ENCODE data around the gene TNS1.

TNS1 gene

DNA sequence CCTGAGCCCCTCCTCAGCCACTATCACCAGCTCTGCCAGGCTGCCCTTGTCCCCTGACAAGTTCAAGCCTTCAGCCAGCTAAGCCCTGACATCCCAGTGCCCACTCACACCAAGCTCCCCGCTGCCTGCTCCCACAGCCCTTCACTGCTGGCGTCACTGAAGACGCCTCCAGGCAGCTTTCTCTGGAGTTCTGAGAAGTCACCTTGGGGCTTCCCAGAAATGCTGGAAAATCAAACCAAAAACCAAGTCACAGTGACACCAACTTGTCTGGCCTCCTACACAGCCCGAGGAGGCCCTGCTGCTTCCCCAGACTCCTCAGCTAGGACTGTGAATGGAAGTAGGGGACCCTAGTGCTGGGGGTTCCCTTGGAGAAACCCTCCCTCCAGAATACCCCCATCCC lies 2.2 kb upstream of the TNS1 start:
- H3K36me3 Mint-ChIP-seq (ENCODE audit: low read depth): no peaks in the 10 kb centered on the region
- peaks cover 21% of the 10 kb centered on the region for H3K27me3 Mint-ChIP-seq
- no peaks in the 10 kb centered on the region for H3K9me3 Mint-ChIP-seq
- H3K4me1 Mint-ChIP-seq (ENCODE audit: low read depth): peaks cover 59% of the 10 kb centered on the region
- intact Hi-C loops (cut with micrococcal nuclease): no loop called here
- peak overlapping the region; percentile 53 for H3K27ac Mint-ChIP-seq
- no peak overlapping the region for H3K4me3 Mint-ChIP-seq

DNA sequence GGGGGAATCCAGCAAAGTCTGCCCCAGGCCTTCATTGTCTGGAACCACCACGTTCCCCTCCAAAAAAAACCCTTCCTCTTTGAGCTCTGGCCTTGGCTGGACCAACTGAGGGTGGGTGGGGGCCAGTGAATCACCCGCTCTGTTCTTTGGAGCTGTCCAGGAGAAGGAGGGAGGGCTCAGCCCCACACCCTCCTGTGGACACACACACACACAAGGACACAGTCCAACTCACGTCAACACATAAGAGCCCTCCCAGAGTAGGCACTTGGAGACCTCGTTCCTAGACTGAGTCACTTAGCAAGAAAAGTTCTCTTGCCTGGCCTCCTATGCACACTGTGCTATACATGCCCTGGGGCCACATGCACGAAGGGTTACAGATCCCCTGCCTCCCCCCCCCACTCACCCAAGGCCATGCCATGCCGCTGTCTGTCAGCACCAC lies 1.2 kb upstream of the TNS1 start:
- Mint-ChIP-seq H3K27me3 (peaks cover 11% of the 10 kb centered on the region), H3K36me3 (ENCODE audit: low read depth) (no peaks in the 10 kb centered on the region), H3K4me3 (no peak overlapping the region), H3K27ac (peak overlapping the region; percentile 47), H3K4me1 (ENCODE audit: low read depth) (peaks cover 62% of the 10 kb centered on the region), H3K9me3 (no peaks in the 10 kb centered on the region)
- intact Hi-C loops (cut with micrococcal nuclease): no loop called here

GRCh38 chr2:218003281-218003944 lies 618 bp upstream of the TNS1 start:
- peaks cover 65% of the 10 kb centered on the region for H3K4me1 Mint-ChIP-seq (ENCODE audit: low read depth)
- intact Hi-C loops (cut with micrococcal nuclease): no loop called here
- H3K4me3 Mint-ChIP-seq: no peak overlapping the region

DNA sequence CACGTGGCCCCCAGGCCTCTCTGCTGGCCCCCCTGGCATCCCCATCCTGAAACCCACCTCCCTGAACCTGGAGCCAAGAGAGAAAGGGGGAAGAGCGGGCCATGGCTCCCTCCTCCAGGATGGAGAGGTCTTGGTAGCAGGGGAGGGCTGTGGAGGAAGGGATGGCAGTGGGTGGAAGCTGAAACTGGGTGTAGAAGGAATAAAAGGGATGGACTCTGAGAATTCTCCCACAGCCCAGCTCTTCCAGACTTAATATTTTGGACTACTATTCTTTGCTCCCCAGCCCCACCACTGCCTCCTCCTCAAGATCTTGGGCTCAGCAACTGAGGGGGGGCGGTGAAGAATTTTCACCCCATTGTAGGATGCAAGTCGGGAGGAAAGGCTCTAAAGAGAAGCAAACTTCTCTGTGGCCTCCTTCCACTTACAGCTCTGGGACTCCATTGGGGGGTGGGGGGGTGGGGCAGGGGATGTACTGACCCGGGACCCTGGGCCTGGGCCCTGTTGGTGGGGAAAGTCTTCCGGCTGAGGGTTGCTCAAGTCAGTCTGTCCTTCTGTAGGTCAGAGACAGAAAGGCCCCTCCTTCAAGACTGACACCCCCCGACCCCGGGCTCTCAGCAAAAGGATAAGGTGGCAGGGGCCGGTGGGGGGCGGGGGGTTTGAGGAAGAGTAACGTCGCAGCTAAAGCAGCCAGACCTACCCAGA lies 501 bp downstream of the TNS1 start:
- Mint-ChIP-seq H3K4me3 (no peak overlapping the region), H3K4me1 (ENCODE audit: low read depth) (peaks cover 67% of the 10 kb centered on the region), H3K27me3 (peaks cover 3% of the 10 kb centered on the region), H3K27ac (no peak overlapping the region), H3K36me3 (ENCODE audit: low read depth) (no peaks in the 10 kb centered on the region), H3K9me3 (no peaks in the 10 kb centered on the region)
- intact Hi-C loops (cut with micrococcal nuclease): no loop called here

More at GRCh38 chr2:218003281-218003944, 618 bp upstream of the TNS1 start:
- Mint-ChIP-seq H3K27ac (peak overlapping the region; percentile 47), H3K9me3 (no peaks in the 10 kb centered on the region), H3K36me3 (ENCODE audit: low read depth) (no peaks in the 10 kb centered on the region), H3K27me3 (peaks cover 8% of the 10 kb centered on the region)

- intact Hi-C loops (cut with micrococcal nuclease): no loop called here
- Mint-ChIP-seq H3K27me3 (peaks cover 3% of the 10 kb centered on the region), H3K27ac (no peak overlapping the region), H3K4me3 (no peak overlapping the region), H3K9me3 (no peaks in the 10 kb centered on the region), H3K4me1 (ENCODE audit: low read depth) (peaks cover 74% of the 10 kb centered on the region), H3K36me3 (ENCODE audit: low read depth) (no peaks in the 10 kb centered on the region)
These were observed 1.2 kb downstream of the TNS1 start for GRCh38 chr2:218001629-218002028.

- no peaks in the 10 kb centered on the region for H3K36me3 Mint-ChIP-seq (ENCODE audit: low read depth)
- H3K27me3 Mint-ChIP-seq: peaks cover 3% of the 10 kb centered on the region
- intact Hi-C loops (cut with micrococcal nuclease): no loop called here
- peaks cover 75% of the 10 kb centered on the region for H3K4me1 Mint-ChIP-seq (ENCODE audit: low read depth)
- no peaks in the 10 kb centered on the region for H3K9me3 Mint-ChIP-seq
- H3K4me3 Mint-ChIP-seq: no peak overlapping the region
- H3K27ac Mint-ChIP-seq: no peak overlapping the region
These were observed 2.7 kb downstream of the TNS1 start for GRCh38 chr2:218000136-218000535.

DNA sequence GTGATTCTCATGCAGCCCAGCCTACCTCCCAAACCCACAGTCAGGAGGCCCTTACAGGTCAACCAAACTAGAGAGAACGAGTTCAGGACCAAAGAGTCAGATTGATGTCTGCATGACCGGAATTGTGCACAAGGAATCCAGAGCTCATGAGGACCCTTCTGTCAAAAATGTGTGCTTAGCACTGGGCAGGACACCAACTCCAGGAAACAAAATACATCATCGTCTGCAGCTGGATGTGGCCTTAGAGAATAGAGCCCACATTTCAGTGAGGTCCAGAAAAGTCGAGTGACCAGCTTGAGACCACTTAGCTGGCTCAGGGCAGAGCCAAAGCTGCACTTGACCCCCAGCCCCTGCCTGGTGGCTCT lies 3.2 kb downstream of the TNS1 start:
- H3K27me3 Mint-ChIP-seq: peaks cover 3% of the 10 kb centered on the region
- H3K4me3 Mint-ChIP-seq: no peak overlapping the region
- no peak overlapping the region for H3K27ac Mint-ChIP-seq
- peaks cover 74% of the 10 kb centered on the region for H3K4me1 Mint-ChIP-seq (ENCODE audit: low read depth)
- no peaks in the 10 kb centered on the region for H3K36me3 Mint-ChIP-seq (ENCODE audit: low read depth)
- no peaks in the 10 kb centered on the region for H3K9me3 Mint-ChIP-seq
- intact Hi-C loops (cut with micrococcal nuclease): no loop called here

DNA sequence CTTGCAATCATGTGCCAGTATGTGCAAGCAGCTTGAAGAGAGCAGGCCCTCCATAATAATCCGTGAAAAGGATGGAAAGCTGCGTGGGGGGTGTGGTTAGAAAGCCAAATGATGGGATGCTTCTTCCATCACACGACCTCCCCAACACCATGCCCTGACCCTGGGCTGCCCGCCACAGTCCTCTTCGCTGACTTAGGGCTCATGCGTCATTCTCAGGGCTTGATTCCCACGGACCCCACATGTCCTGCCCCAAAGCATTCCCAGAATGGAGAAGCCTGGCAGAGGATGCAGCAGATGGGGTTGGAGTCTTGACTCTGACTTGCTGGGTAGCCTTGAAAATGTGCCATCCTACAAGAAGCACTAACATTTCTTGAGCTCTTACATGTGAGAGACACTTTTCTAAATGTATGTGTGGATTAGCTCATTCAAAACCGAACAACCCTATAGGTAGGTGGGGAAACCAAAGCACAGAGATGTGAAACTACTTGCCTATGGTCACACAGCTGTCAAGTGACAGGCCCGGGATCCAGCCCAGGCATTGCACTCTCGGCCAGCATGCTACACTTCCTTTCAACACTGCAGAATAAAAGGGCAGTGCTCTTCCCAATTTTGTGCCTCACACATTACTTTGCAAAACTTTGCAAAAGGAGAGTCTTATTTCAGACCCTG lies 3.7 kb downstream of the TNS1 start:
- intact Hi-C loops (cut with micrococcal nuclease): no loop called here
- Mint-ChIP-seq H3K4me1 (ENCODE audit: low read depth) (peaks cover 69% of the 10 kb centered on the region), H3K4me3 (no peak overlapping the region), H3K27ac (no peak overlapping the region), H3K9me3 (no peaks in the 10 kb centered on the region), H3K27me3 (peaks cover 3% of the 10 kb centered on the region), H3K36me3 (ENCODE audit: low read depth) (no peaks in the 10 kb centered on the region)

DNA sequence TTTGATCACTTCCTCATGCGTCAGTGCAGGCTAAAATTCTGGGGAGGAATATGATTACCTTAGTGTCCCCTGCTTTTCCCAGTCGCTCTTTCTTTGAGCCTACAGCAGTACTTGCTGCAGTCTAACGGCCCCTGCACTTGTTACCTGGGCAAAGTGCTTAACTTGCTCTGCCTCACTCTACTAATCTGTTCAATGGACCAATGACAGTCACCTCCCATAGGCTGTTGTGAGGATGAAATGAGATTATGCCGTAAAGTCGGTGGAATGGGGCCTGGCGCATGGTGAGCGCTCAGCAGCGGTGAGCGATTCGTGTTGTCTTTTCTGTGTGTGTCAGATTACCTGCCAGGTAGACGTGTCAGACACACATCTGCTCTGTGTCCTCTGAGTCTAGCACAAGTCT lies 5.3 kb downstream of the TNS1 start:
- intact Hi-C loops (cut with micrococcal nuclease): no loop called here
- H3K27me3 Mint-ChIP-seq: no peaks in the 10 kb centered on the region
- no peaks in the 10 kb centered on the region for H3K9me3 Mint-ChIP-seq
- no peak overlapping the region for H3K27ac Mint-ChIP-seq
- H3K4me1 Mint-ChIP-seq (ENCODE audit: low read depth): peaks cover 57% of the 10 kb centered on the region
- H3K4me3 Mint-ChIP-seq: no peak overlapping the region
- no peaks in the 10 kb centered on the region for H3K36me3 Mint-ChIP-seq (ENCODE audit: low read depth)

GRCh38 chr2:217996361-217996760 lies 6.4 kb downstream of the TNS1 start:
- no peaks in the 10 kb centered on the region for H3K36me3 Mint-ChIP-seq (ENCODE audit: low read depth)
- H3K27ac Mint-ChIP-seq: peak overlapping the region; percentile 16
- peaks cover 47% of the 10 kb centered on the region for H3K4me1 Mint-ChIP-seq (ENCODE audit: low read depth)
- H3K27me3 Mint-ChIP-seq: peaks cover 1% of the 10 kb centered on the region
- no peak overlapping the region for H3K4me3 Mint-ChIP-seq
- intact Hi-C loops (cut with micrococcal nuclease): no loop called here
- H3K9me3 Mint-ChIP-seq: no peaks in the 10 kb centered on the region

- no peak overlapping the region for H3K27ac Mint-ChIP-seq
- H3K4me1 Mint-ChIP-seq (ENCODE audit: low read depth): peaks cover 47% of the 10 kb centered on the region
- no peak overlapping the region for H3K4me3 Mint-ChIP-seq
- intact Hi-C loops (cut with micrococcal nuclease): loop anchor here (2.0 kb wide), 1 partner anchor 73 kb away; the partner anchor contains the start of gene RUFY4
- no peaks in the 10 kb centered on the region for H3K9me3 Mint-ChIP-seq
- H3K36me3 Mint-ChIP-seq (ENCODE audit: low read depth): no peaks in the 10 kb centered on the region
- peaks cover 1% of the 10 kb centered on the region for H3K27me3 Mint-ChIP-seq
These were observed 7.0 kb downstream of the TNS1 start for GRCh38 chr2:217995731-217996231.

DNA sequence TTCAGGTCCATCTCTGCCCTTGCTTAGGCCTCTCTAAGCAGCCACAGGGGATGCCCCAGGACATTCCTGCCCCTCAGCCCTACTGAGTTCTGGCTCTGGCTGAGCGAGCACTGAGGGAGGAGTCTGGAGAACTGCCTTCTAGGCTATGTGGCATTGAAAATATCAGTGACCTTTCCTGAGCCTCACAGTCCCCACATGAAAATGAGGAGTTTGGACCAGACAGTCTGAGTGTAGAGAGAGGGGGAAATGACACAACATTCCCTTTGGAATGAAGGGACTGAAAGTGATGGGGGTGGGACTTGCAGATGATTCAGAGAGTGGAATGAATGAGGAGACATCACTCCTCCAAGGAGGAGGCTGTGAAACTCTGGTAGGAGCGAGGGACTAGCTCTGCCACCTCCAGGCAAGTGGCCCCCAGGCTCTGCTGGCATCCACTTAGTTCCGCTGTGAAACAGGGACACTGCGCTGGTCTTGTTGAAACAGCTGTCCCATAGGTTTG lies 8.0 kb downstream of the TNS1 start:
- H3K27ac Mint-ChIP-seq: no peak overlapping the region
- peaks cover 40% of the 10 kb centered on the region for H3K4me1 Mint-ChIP-seq (ENCODE audit: low read depth)
- peaks cover 1% of the 10 kb centered on the region for H3K27me3 Mint-ChIP-seq
- H3K4me3 Mint-ChIP-seq: no peak overlapping the region
- H3K9me3 Mint-ChIP-seq: no peaks in the 10 kb centered on the region
- H3K36me3 Mint-ChIP-seq (ENCODE audit: low read depth): no peaks in the 10 kb centered on the region
- intact Hi-C loops (cut with micrococcal nuclease): loop anchor here (2.0 to 5.0 kb wide), 2 partner anchors 37 to 74 kb away; partner anchors contain the start of gene RUFY4

DNA sequence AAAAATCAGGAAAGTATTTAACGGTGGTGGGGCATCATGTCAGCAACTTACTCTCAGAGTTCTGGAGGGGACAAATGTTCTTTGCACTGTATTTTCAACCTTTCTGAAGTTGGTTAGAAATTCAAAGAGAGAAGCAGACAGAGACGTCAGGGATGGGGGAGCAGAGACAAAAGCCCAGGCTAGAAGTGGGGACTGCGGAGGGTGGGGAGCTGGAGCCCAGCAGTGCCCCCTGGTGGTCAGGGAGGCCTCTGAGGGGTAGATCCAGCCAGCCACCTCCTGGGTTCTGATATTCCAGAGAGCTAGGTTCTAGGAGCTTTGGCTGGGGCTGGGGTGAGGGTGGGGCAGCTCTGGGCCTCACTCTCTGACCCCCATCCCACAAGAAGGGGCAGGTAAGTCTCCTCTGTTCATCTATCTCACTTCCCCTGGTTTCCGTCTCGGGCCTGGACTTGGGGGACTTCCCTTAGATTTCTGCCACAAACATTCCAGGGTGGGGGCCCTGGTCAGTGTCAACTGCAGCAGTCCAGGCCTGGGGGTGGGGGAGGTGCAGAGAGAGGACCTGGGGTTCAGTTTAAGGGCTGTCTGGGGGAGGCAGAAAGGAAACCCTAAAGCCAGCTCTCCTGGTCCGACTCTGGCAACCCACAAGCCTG lies 8.9 kb downstream of the TNS1 start:
- Mint-ChIP-seq H3K36me3 (ENCODE audit: low read depth) (no peaks in the 10 kb centered on the region), H3K27ac (no peak overlapping the region), H3K9me3 (no peaks in the 10 kb centered on the region), H3K4me3 (no peak overlapping the region), H3K4me1 (ENCODE audit: low read depth) (peaks cover 31% of the 10 kb centered on the region), H3K27me3 (peaks cover 1% of the 10 kb centered on the region)
- intact Hi-C loops (cut with micrococcal nuclease): loop anchor here (2.0 to 5.0 kb wide), 2 partner anchors 38 to 75 kb away; partner anchors contain the start of gene RUFY4

Data from dendritic cell treated with granulocyte-macrophage colony-stimulating factor and Interleukin-4, amounts not matched to agents 40 ng/mL and 50 ng/mL, for 4 days (primary cell).